Smooth muscle cell (in vitro differentiated cells): ENCODE measurements around the gene DNAAF5. TPM values are rescaled to one million over a fixed set of nuclear protein-coding genes. Genes with fewer than 3 reads are reported as not detected.

Experiments
- DNase-seq: peaks from one replicate; lab custom pipeline; 2025; ENCODE audit not compliant: unreplicated experiment; lab: John Stamatoyannopoulos, UW
- H2AFZ ChIP-seq: fragments of 200-600 bp; sonication (generic); 2 replicates; pipeline ENCODE4 v1.6.0; 2016; ENCODE audit warnings: antibody characterized with exemption, low read depth, mild to moderate bottlenecking
- H3F3A ChIP-seq: fragments of 200-600 bp; sonication (generic); 2 replicates; pipeline ENCODE4 v1.6.0; 2017; ENCODE audit warnings: antibody characterized with exemption, low read depth
- H3K27ac ChIP-seq: fragments of 200-600 bp; sonication (generic); 2 replicates; pipeline ENCODE4 v1.5.1; 2016; ENCODE audit warnings: low read depth, mild to moderate bottlenecking
- H3K27me3 ChIP-seq: fragments of 200-600 bp; sonication (generic); 2 replicates; pipeline ENCODE4 v1.6.1; 2016; ENCODE audit warnings: low read depth, mild to moderate bottlenecking
- H3K36me3 ChIP-seq: fragments of 200-600 bp; sonication (generic); 2 replicates; pipeline ENCODE4 v1.5.1; 2016; ENCODE audit warnings: low read depth
- H3K4me1 ChIP-seq: fragments of 200-600 bp; sonication (generic); 2 replicates; pipeline ENCODE4 v1.5.1; 2016; ENCODE audit warnings: low read depth
- H3K4me2 ChIP-seq: fragments of 200-600 bp; sonication (generic); 2 replicates; pipeline ENCODE4 v1.6.0; 2016; ENCODE audit warnings: mild to moderate bottlenecking
- H3K4me3 ChIP-seq: fragments of 200-600 bp; sonication (generic); 2 replicates; pipeline ENCODE4 v1.5.1; 2016; ENCODE audit warnings: mild to moderate bottlenecking
- H3K79me2 ChIP-seq: fragments of 200-600 bp; sonication (generic); 2 replicates; pipeline ENCODE4 v1.6.0; 2016; ENCODE audit warnings: low read depth, mild to moderate bottlenecking
- H3K9ac ChIP-seq: fragments of 200-600 bp; sonication (generic); 2 replicates; pipeline ENCODE4 v1.6.0; 2016; ENCODE audit warnings: low read depth
- H3K9me3 ChIP-seq: fragments of 200-600 bp; sonication (generic); replicated peaks from 2 replicates; pipeline ENCODE4 v1.5.1; 2016; ENCODE audit warnings: low read depth
- H4K20me1 ChIP-seq: fragments of 200-600 bp; sonication (generic); 2 replicates; pipeline ENCODE4 v1.6.0; 2016; ENCODE audit warnings: low read depth
- CTCF ChIP-seq: fragments of 200-600 bp; sonication (generic); IDR thresholded peaks from 2 replicates; pipeline ENCODE4 v1.5.1; 2017; ENCODE audit warnings: borderline replicate concordance, mild to moderate bottlenecking, antibody characterized with exemption; ENCODE audit not compliant: insufficient read depth, poor library complexity, severe bottlenecking
- WGBS: methylation state at CpG from one replicate; pipeline ENCODE4 v1.1.7; 2016; ENCODE audit warnings: low lambda C conversion rate; 5-methylcytosine and 5-hydroxymethylcytosine counted together
- polyA plus RNA-seq: library from polyadenylated mRNA; unstranded; fragments of >200 nt; fragmentation: Nextera tagmentation; extraction: Ambion mirVana; gene quantifications from 2 replicates; pipeline ENCODE4 v1.2.1, GENCODE V29; 2016
- total RNA-seq: library from RNA; depleted of rRNA; stranded (reverse); fragments of >200 nt; gene quantifications from 2 replicates; pipeline ENCODE4 v1.2.3, GENCODE V29; 2014

DNAAF5 gene
- total and polyA plus RNA-seq, 2 experiments from 2014 or later = 13.9 to 17.0 TPM

GRCh38 chr7:778271-778967, 51.9 kb downstream of the DNAAF5 start:
- Histone ChIP-seq H3K79me2 (no peaks in the 10 kb centered on the region), H3K36me3 (peaks cover 2% of the 10 kb centered on the region), H4K20me1 (no peaks in the 10 kb centered on the region), H3K4me2 (no peak overlapping the region), H3K9me3 (no peaks in the 10 kb centered on the region), H3K27ac (no peak overlapping the region), H3K4me1 (no peaks in the 10 kb centered on the region), H3K27me3 (no peaks in the 10 kb centered on the region), H3F3A (no peaks in the 10 kb centered on the region), H3K4me3 (no peak overlapping the region), H2AFZ (no peak overlapping the region), H3K9ac (no peak overlapping the region)
- WGBS = 98% methylated on average over 23 of the region's 23 CpGs
- no peak for DNase-seq
- no peak for TF ChIP-seq CTCF

DNA sequence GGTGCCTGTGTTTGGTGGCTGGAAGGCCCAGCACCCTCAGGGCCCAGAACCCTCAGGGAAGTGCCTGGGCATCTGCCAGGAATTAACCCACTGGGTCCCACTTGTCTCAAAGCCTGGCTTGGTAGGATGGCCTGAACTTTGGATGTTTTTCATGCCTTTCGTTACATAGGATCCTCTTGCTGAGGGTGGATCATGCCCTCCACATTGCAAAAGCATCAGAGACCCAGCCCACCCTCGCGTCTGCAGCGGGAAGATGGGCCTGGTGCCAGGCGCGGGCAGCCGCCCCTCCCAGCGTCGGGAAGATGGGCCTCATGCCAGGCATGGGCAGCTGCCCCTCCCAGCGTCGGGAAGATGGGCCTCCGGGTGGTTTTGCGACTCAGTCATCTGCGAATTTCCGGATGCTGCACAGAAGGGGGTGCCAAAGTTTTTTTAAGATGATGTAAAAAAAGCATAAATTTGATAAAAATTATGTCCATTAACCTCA, 52.5 kb downstream of the DNAAF5 start:
- Histone ChIP-seq H4K20me1 (no peaks in the 10 kb centered on the region), H3F3A (no peaks in the 10 kb centered on the region), H3K36me3 (peaks cover 2% of the 10 kb centered on the region), H3K4me1 (no peaks in the 10 kb centered on the region), H3K4me2 (no peak overlapping the region), H3K4me3 (no peak overlapping the region), H3K27ac (no peak overlapping the region), H3K9me3 (no peaks in the 10 kb centered on the region), H2AFZ (no peak overlapping the region), H3K79me2 (no peaks in the 10 kb centered on the region), H3K27me3 (no peaks in the 10 kb centered on the region), H3K9ac (no peak overlapping the region)
- WGBS = 98% methylated on average over 15 of the region's 15 CpGs
- TF ChIP-seq CTCF = no peak
- no peak for DNase-seq

DNA sequence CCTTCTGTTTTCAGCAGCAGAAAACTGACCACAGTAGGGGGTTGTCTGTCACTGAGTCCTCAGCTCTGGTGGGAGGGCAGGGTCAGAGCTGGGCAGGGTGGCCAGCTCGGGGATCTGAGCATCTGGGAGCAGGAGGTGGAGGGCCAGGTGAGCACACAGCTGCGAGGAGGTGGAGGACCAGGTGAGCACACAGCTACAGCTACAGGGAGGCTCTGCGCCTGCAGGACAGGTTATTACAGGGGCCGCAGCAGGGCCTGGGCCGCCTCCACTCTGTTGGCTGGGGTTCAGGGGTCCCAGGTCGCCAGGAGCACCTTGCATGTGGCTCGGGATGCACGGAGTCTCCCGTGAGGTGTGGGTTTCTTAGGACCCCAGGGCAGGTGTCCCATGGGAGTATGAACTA, 53.0 kb downstream of the DNAAF5 start:
- no peak overlapping the region for H3K4me2 ChIP-seq
- H3K9me3 ChIP-seq = no peaks in the 10 kb centered on the region
- H3K27ac ChIP-seq = no peak overlapping the region
- H3K79me2 ChIP-seq = no peaks in the 10 kb centered on the region
- peaks cover 2% of the 10 kb centered on the region for H3K36me3 ChIP-seq
- H3K4me1 ChIP-seq = no peaks in the 10 kb centered on the region
- H3K27me3 ChIP-seq = no peaks in the 10 kb centered on the region
- DNase-seq = no peak
- no peaks in the 10 kb centered on the region for H4K20me1 ChIP-seq
- H2AFZ ChIP-seq = no peak overlapping the region
- WGBS = 95% methylated on average over 9 of the region's 9 CpGs
- no peak overlapping the region for H3K4me3 ChIP-seq
- no peak overlapping the region for H3K9ac ChIP-seq
- no peak for TF ChIP-seq CTCF
- H3F3A ChIP-seq = no peaks in the 10 kb centered on the region

DNA sequence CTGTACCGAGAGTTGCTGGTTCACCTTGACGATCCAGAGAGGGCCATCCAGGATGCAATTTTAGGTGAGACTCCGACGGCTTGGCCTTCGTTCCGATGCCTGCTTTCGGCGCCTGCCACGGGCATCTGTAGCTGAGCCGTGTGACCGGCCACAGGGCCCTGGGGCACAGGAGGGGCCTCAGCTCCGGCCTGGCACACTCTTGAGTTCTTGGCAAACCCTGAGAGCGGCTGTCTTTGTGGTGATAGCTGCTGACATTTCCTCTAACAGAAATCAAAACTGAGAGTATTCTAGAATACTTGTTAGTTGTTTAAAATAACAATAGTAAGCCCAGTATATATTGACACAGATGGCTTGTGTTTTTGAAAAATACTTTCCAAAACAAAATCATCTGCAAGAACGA, 53.6 kb downstream of the DNAAF5 start:
- peaks cover 2% of the 10 kb centered on the region for H3K36me3 ChIP-seq
- H3F3A ChIP-seq = no peaks in the 10 kb centered on the region
- no peak overlapping the region for H3K4me2 ChIP-seq
- WGBS = 97% methylated on average over 14 of the region's 14 CpGs
- no peak overlapping the region for H3K27ac ChIP-seq
- no peak for DNase-seq
- no peaks in the 10 kb centered on the region for H3K4me1 ChIP-seq
- H3K79me2 ChIP-seq = no peaks in the 10 kb centered on the region
- H3K9me3 ChIP-seq = no peaks in the 10 kb centered on the region
- no peak overlapping the region for H2AFZ ChIP-seq
- H4K20me1 ChIP-seq = no peaks in the 10 kb centered on the region
- no peaks in the 10 kb centered on the region for H3K27me3 ChIP-seq
- no peak overlapping the region for H3K4me3 ChIP-seq
- H3K9ac ChIP-seq = no peak overlapping the region
- no peak for TF ChIP-seq CTCF
